HEK293 (cell line): ENCODE data around the gene ABHD8.

Experiments used
- CTCF ChIA-PET: fragments of 350-600 bp; formaldehyde crosslinking; extraction: SDS; loops from one replicate; lab custom pipeline; 2021; ENCODE audit warnings: antibody characterized with exemption; lab: Yijun Ruan, JAX
- POLR2A ChIA-PET: fragments of 300-600 bp; formaldehyde crosslinking; extraction: SDS; loops from one replicate; lab custom pipeline; 2020; ENCODE audit warnings: antibody characterized with exemption, inconsistent platforms; lab: Yijun Ruan, JAX
- H3K27ac ChIP-seq: fragments of 200-500 bp; sonication (Bioruptor generic); 2 replicates; pipeline ENCODE4 v1.5.1; 2014; ENCODE audit warnings: low read depth, low read length, control low read depth, inconsistent platforms; ENCODE audit errors: extremely low read depth
- H3K36me3 ChIP-seq, 2 experiments: fragments of 200-500 bp in 1 of 2; sonication (Bioruptor generic) in 1 of 2; 1 replicate in 1 of 2; 2 replicates in 1 of 2; pipeline ENCODE4 v1.5.1; 2014 to 2017; ENCODE audit warnings: inconsistent platforms in 2 of 2, low read length in 2 of 2; ENCODE audit not compliant: control insufficient read depth in 2 of 2, insufficient read depth in 1 of 2
- H3K4me1 ChIP-seq: fragments of 200-500 bp; sonication (Bioruptor generic); 2 replicates; pipeline ENCODE4 v1.5.1; 2014; ENCODE audit warnings: mild to moderate bottlenecking, low read length, inconsistent platforms; ENCODE audit not compliant: control insufficient read depth, insufficient read depth
- H3K4me3 ChIP-seq: 2 replicates; pipeline ENCODE4 v1.5.1; 2011; ENCODE audit warnings: low read depth, mild to moderate bottlenecking, control low read depth, low read length, moderate library complexity
- H3K9me3 ChIP-seq: fragments of 200-500 bp; sonication (Bioruptor generic); 2 replicates; pipeline ENCODE4 v1.5.1; 2014; ENCODE audit warnings: low read depth, low read length, inconsistent platforms; ENCODE audit not compliant: control insufficient read depth, insufficient read depth
- IKZF3 ChIP-seq: fragments of 450-650 bp; IDR thresholded peaks from 2 replicates; pipeline ENCODE4 v1.5.0; 2018; ENCODE audit warnings: missing biosample characterization, mild to moderate bottlenecking, missing genetic modification characterization, moderate library complexity
- KLF10 ChIP-seq: fragments of 450-650 bp; IDR thresholded peaks from 2 replicates; pipeline ENCODE4 v1.5.1; 2018; ENCODE audit warnings: missing biosample characterization, mild to moderate bottlenecking, missing genetic modification characterization
- KLF16 ChIP-seq: fragments of 450-650 bp; formaldehyde crosslinking; IDR thresholded peaks from 2 replicates; pipeline ENCODE4 v1.5.1; 2017; ENCODE audit warnings: missing biosample characterization, missing genetic modification characterization
- KLF9 ChIP-seq: fragments of 450-650 bp; formaldehyde crosslinking; IDR thresholded peaks from 2 replicates; pipeline ENCODE4 v1.5.1; 2016; ENCODE audit warnings: missing biosample characterization, missing genetic modification characterization, low read depth
- MEIS1 ChIP-seq: sonication (generic); formaldehyde crosslinking; IDR thresholded peaks from 2 replicates; pipeline ENCODE4 v1.8.1; 2022; ENCODE audit warnings: missing genetic modification reagents, mild to moderate bottlenecking, borderline replicate concordance
- PATZ1 ChIP-seq: fragments of 450-650 bp; formaldehyde crosslinking; IDR thresholded peaks from 2 replicates; pipeline ENCODE4 v1.5.1; 2016; ENCODE audit warnings: missing biosample characterization, missing genetic modification characterization
- REST ChIP-seq: fragments of 450-650 bp; formaldehyde crosslinking; IDR thresholded peaks from 2 replicates; pipeline ENCODE4 v1.5.1; 2016; ENCODE audit warnings: missing biosample characterization, missing genetic modification characterization
- SCRT2 ChIP-seq: fragments of 450-650 bp; formaldehyde crosslinking; IDR thresholded peaks from 2 replicates; pipeline ENCODE4 v1.5.1; 2016; ENCODE audit warnings: missing biosample characterization, missing genetic modification characterization
- ZBTB8A ChIP-seq: fragments of 450-650 bp; formaldehyde crosslinking; IDR thresholded peaks from 2 replicates; pipeline ENCODE4 v1.5.1; 2016; ENCODE audit warnings: missing biosample characterization, missing genetic modification characterization
- ZEB2 ChIP-seq: fragments of 450-650 bp; formaldehyde crosslinking; IDR thresholded peaks from 2 replicates; pipeline ENCODE4 v1.5.1; 2016; ENCODE audit warnings: missing biosample characterization, missing genetic modification characterization
- ZFP37 ChIP-seq: fragments of 450-650 bp; formaldehyde crosslinking; IDR thresholded peaks from 2 replicates; pipeline ENCODE4 v1.5.1; 2016; ENCODE audit warnings: missing biosample characterization, missing genetic modification characterization
- ZNF112 ChIP-seq: fragments of 450-650 bp; formaldehyde crosslinking; IDR thresholded peaks from 2 replicates; pipeline ENCODE4 v1.5.0; 2017; ENCODE audit warnings: missing biosample characterization, missing genetic modification characterization
- ZNF133 ChIP-seq: fragments of 450-650 bp; formaldehyde crosslinking; IDR thresholded peaks from 2 replicates; pipeline ENCODE4 v1.5.1; 2016; ENCODE audit warnings: missing biosample characterization, missing genetic modification characterization
- ZNF16 ChIP-seq: fragments of 450-650 bp; formaldehyde crosslinking; IDR thresholded peaks from 2 replicates; pipeline ENCODE4 v1.5.1; 2016; ENCODE audit warnings: low read depth, missing biosample characterization, missing genetic modification characterization
- ZNF174 ChIP-seq: fragments of 450-650 bp; formaldehyde crosslinking; IDR thresholded peaks from 2 replicates; pipeline ENCODE4 v1.5.0; 2017; ENCODE audit warnings: missing biosample characterization, mild to moderate bottlenecking, missing genetic modification characterization
- ZNF18 ChIP-seq: fragments of 450-650 bp; formaldehyde crosslinking; IDR thresholded peaks from 2 replicates; pipeline ENCODE4 v1.5.1; 2016; ENCODE audit warnings: missing biosample characterization, missing genetic modification characterization
- ZNF248 ChIP-seq: fragments of 450-650 bp; formaldehyde crosslinking; IDR thresholded peaks from 2 replicates; pipeline ENCODE4 v1.5.1; 2017; ENCODE audit warnings: missing biosample characterization, missing genetic modification characterization
- ZNF292 ChIP-seq: fragments of 450-650 bp; formaldehyde crosslinking; IDR thresholded peaks from 2 replicates; pipeline ENCODE4 v1.5.1; 2016; ENCODE audit warnings: low read depth, missing biosample characterization, missing genetic modification characterization, borderline replicate concordance
- ZNF341 ChIP-seq: fragments of 450-650 bp; formaldehyde crosslinking; IDR thresholded peaks from 2 replicates; pipeline ENCODE4; 2016; ENCODE audit warnings: low read depth, missing biosample characterization, missing genetic modification characterization
- ZNF426 ChIP-seq: fragments of 450-650 bp; formaldehyde crosslinking; IDR thresholded peaks from 2 replicates; pipeline ENCODE4 v1.5.1; 2017; ENCODE audit warnings: missing biosample characterization, missing genetic modification characterization, mild to moderate bottlenecking, inconsistent platforms, moderate library complexity
- ZNF521 ChIP-seq: fragments of 450-650 bp; formaldehyde crosslinking; IDR thresholded peaks from 2 replicates; pipeline ENCODE4 v1.5.1; 2017; ENCODE audit warnings: missing biosample characterization, mild to moderate bottlenecking, missing genetic modification characterization
- ZNF621 ChIP-seq: fragments of 450-650 bp; formaldehyde crosslinking; IDR thresholded peaks from 2 replicates; pipeline ENCODE4 v1.5.1; 2017; ENCODE audit warnings: missing biosample characterization, missing genetic modification characterization
- ZNF664 ChIP-seq: fragments of 450-650 bp; formaldehyde crosslinking; IDR thresholded peaks from 2 replicates; pipeline ENCODE4 v1.5.1; 2016; ENCODE audit warnings: missing biosample characterization, missing genetic modification characterization
- ZNF768 ChIP-seq: fragments of 450-650 bp; formaldehyde crosslinking; IDR thresholded peaks from 2 replicates; pipeline ENCODE4 v1.5.1; 2018; ENCODE audit warnings: missing biosample characterization, mild to moderate bottlenecking, missing genetic modification characterization
- ZNF785 ChIP-seq: fragments of 450-650 bp; formaldehyde crosslinking; IDR thresholded peaks from 2 replicates; pipeline ENCODE4 v1.5.1; 2016; ENCODE audit warnings: missing biosample characterization, missing genetic modification characterization
- ZNF830 ChIP-seq: fragments of 450-650 bp; IDR thresholded peaks from 2 replicates; pipeline ENCODE4 v1.5.0; 2018; ENCODE audit warnings: missing biosample characterization, missing genetic modification characterization, low read depth, mild to moderate bottlenecking, moderate library complexity
- ZSCAN30 ChIP-seq: fragments of 450-650 bp; IDR thresholded peaks from 2 replicates; pipeline ENCODE4 v1.5.1; 2018; ENCODE audit warnings: missing biosample characterization, mild to moderate bottlenecking, missing genetic modification characterization, moderate library complexity
- TF ChIP-seq, protein P1 (sequence below): fragments of 450-650 bp; formaldehyde crosslinking; IDR thresholded peaks from 2 replicates; pipeline ENCODE4 v1.5.1; 2016; ENCODE audit warnings: missing biosample characterization, missing genetic modification characterization
- TF ChIP-seq, protein P2 (sequence below): fragments of 450-650 bp; formaldehyde crosslinking; IDR thresholded peaks from 2 replicates; pipeline ENCODE4 v1.5.1; 2017; ENCODE audit warnings: missing biosample characterization, missing genetic modification characterization

The ABHD8 gene

GRCh38 chr19:17260842-17261325 is 42.3 kb downstream of the ABHD8 start:
- ChIA-PET CTCF (interaction anchor here (0.6 to 3.1 kb wide), 17 partner anchors 8 to 1903 kb away, joined by 3 to 26 read pairs (median 3); partner anchors contain the start of genes OCEL1 and USE1), POLR2A (interaction anchor here (0.6 kb wide), 1 partner anchor 24 kb away, joined by 3 read pairs; no protein-coding TSS in a partner anchor)
- Histone ChIP-seq H3K4me1 (no peaks in the 10 kb centered on the region), H3K9me3 (no peaks in the 10 kb centered on the region), H3K27ac (peak overlapping the region; percentile 38; the same call in 1 of the 2 replicates), H3K36me3 (no peaks in the 10 kb centered on the region), H3K4me3 (no peak overlapping the region)
- TF ChIP-seq ZNF768 (no peak), ZNF621 (tag by site-specific recombination) (no peak), ZNF830 (no peak), IKZF3 (no peak), ZBTB8A (tag by site-specific recombination) (peak; percentile 72), ZNF248 (tag by site-specific recombination) (no peak), KLF10 (tag by site-specific recombination) (no peak), ZNF521 (tag by site-specific recombination) (no peak), SCRT2 (no peak), ZFP37 (tag by site-specific recombination) (no peak; the same call in 1 of the 2 replicates), ZSCAN30 (tag by site-specific recombination) (no peak), ZNF341 (tag by site-specific recombination) (no peak), PATZ1 (tag by site-specific recombination) (peak; percentile 54; the same call in 1 of the 2 replicates), KLF9 (tag by site-specific recombination) (peak; percentile 20; the same call in 1 of the 2 replicates), ZNF112 (no peak), ZNF174 (tag by site-specific recombination) (no peak), ZNF785 (tag by site-specific recombination) (no peak), REST (no peak), ZNF16 (peak; percentile 76), ZNF133 (tag by site-specific recombination) (peak; percentile 48; the same call in 1 of the 2 replicates), KLF16 (no peak), ZEB2 (tag by site-specific recombination) (peak; percentile 69), ZNF292 (tag by site-specific recombination) (no peak), MEIS1 (no peak), ZNF426 (tag by site-specific recombination) (no peak), ZNF664 (tag by site-specific recombination) (no peak), ZNF18 (tag by site-specific recombination) (peak; percentile 59; the same call in 1 of the 2 replicates)
- TF ChIP-seq, protein P1, sequence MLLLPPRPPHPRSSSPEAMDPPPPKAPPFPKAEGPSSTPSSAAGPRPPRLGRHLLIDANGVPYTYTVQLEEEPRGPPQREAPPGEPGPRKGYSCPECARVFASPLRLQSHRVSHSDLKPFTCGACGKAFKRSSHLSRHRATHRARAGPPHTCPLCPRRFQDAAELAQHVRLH (tag by site-specific recombination): no peak
- TF ChIP-seq, protein P2, sequence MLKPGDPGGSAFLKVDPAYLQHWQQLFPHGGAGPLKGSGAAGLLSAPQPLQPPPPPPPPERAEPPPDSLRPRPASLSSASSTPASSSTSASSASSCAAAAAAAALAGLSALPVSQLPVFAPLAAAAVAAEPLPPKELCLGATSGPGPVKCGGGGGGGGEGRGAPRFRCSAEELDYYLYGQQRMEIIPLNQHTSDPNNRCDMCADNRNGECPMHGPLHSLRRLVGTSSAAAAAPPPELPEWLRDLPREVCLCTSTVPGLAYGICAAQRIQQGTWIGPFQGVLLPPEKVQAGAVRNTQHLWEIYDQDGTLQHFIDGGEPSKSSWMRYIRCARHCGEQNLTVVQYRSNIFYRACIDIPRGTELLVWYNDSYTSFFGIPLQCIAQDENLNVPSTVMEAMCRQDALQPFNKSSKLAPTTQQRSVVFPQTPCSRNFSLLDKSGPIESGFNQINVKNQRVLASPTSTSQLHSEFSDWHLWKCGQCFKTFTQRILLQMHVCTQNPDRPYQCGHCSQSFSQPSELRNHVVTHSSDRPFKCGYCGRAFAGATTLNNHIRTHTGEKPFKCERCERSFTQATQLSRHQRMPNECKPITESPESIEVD (tag by site-specific recombination): no peak
